Thymus (tissue), 11 donors: Measurements from ENCODE around the gene EIF4E. TPM values are rescaled to one million over a fixed set of nuclear protein-coding genes. Genes with fewer than 3 reads are reported as not detected.
"Not testable (repeated sequence)": the region's sequence is repeated elsewhere in the genome, so short reads cannot be mapped to it uniquely, and the experiment has no call there.

Experiments used
- DNase-seq, 9 donors: peaks; one replicate each; pipeline ENCODE4 v3.0.0-alpha.2; 2013; ENCODE audit warnings: low spot score in 9 of 9, low read depth in 6 of 9, missing footprints in 1 of 9
- H3K27ac ChIP-seq, 2 donors: one replicate each; pipeline ENCODE4 v1.5.1; 2013; ENCODE audit warnings: control low read depth in 1 of 2, low read depth in 1 of 2, low read length in 1 of 2, mild to moderate bottlenecking in 1 of 2, moderate library complexity in 1 of 2
- H3K27me3 ChIP-seq, 2 donors: one replicate each; pipeline ENCODE4 v1.5.1; 2013; ENCODE audit warnings: low read length in 1 of 2; ENCODE audit not compliant: control insufficient read depth in 2 of 2, insufficient read depth in 1 of 2
- H3K36me3 ChIP-seq, 2 donors: one replicate each; pipeline ENCODE4 v1.5.1; 2013; ENCODE audit warnings: low read length in 1 of 2, mild to moderate bottlenecking in 1 of 2, moderate library complexity in 1 of 2; ENCODE audit not compliant: control insufficient read depth in 2 of 2, insufficient read depth in 2 of 2
- H3K4me1 ChIP-seq, 2 donors: one replicate each; pipeline ENCODE4 v1.5.1; 2013; ENCODE audit warnings: low read length in 2 of 2; ENCODE audit not compliant: control insufficient read depth in 2 of 2, insufficient read depth in 2 of 2
- H3K4me3 ChIP-seq, 2 donors: one replicate each; pipeline ENCODE4 v1.5.1; 2013; ENCODE audit warnings: low read length in 2 of 2, control low read depth in 1 of 2, mild to moderate bottlenecking in 1 of 2
- H3K9me3 ChIP-seq, 2 donors: one replicate each; pipeline ENCODE4 v1.5.1; 2013; ENCODE audit warnings: low read length in 1 of 2, mild to moderate bottlenecking in 1 of 2; ENCODE audit not compliant: control insufficient read depth in 2 of 2, insufficient read depth in 1 of 2
- WGBS: extraction: QIAGEN DNeasy Blood & Tissue Kit; methylation state at CpG from one replicate; pipeline ENCODE4 v1.1.7; 2013; 5-methylcytosine and 5-hydroxymethylcytosine counted together
- polyA plus RNA-seq: library from polyadenylated mRNA; stranded (reverse); fragments of 200-250 nt; gene quantifications from one replicate; pipeline ENCODE4 v1.2.3, GENCODE V29; 2013
- total RNA-seq: library from RNA; stranded (reverse); fragments of 120-200 nt; gene quantifications from one replicate; pipeline ENCODE4 v1.2.4, GENCODE V29; 2013
- donor health status: healthy.

Gene EIF4E
- total and polyA plus RNA-seq, 2 donors, result 30.0 to 125 TPM

DNA sequence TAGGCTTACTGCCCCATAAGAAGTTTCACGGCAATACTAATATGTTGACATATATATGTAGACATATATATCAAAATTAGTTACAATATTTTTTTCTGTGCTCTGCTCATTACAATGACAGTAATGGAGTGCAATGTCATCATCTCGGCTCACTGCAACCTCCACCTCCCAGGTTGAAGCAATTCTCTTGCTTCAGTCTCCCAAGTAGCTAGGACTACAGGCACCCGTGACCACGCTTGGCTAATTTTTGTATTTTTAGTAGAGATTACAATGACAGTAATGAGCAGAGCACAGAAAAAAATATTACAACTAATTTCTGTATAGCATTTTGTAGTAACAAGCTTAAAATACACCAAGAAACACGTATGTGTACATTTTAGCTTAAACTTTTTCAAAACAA lies 7.6 kb downstream of the EIF4E start:
- Histone ChIP-seq H3K4me3 (no peak overlapping the region), H3K36me3 (peaks cover 8 to 31% of the 10 kb centered on the region in 2 donors), H3K4me1 (peaks cover 0 to 3% of the 10 kb centered on the region in 2 donors), H3K27ac (no peak overlapping the region), H3K9me3 (no peaks in the 10 kb centered on the region), H3K27me3 (no peaks in the 10 kb centered on the region)
- DNase-seq, result no peak
- 95% methylated on average over 5 of the region's 5 CpGs for WGBS

GRCh38 chr4:98919996-98920395 lies 8.9 kb downstream of the EIF4E start:
- over 99% methylated on average over 2 of the region's 2 CpGs for WGBS
- no peaks in the 10 kb centered on the region for H3K4me1 ChIP-seq

GRCh38 chr4:98910728-98911127 lies 18.2 kb downstream of the EIF4E start:
- not testable (repeated sequence) for H3K27ac ChIP-seq, H3K36me3 ChIP-seq, H3K27me3 ChIP-seq, H3K4me1 ChIP-seq, H3K4me3 ChIP-seq, H3K9me3 ChIP-seq, DNase-seq
- 97% methylated on average over 8 of the region's 8 CpGs for WGBS

More at GRCh38 chr4:98919996-98920395, 8.9 kb downstream of the EIF4E start:
- peaks cover 4 to 21% of the 10 kb centered on the region in 2 donors for H3K36me3 ChIP-seq
- H3K27me3 ChIP-seq, result no peaks in the 10 kb centered on the region
- H3K9me3 ChIP-seq, result no peaks in the 10 kb centered on the region
- DNase-seq, result no peak
- no peak overlapping the region for H3K4me3 ChIP-seq
- H3K27ac ChIP-seq, result no peak overlapping the region

- Histone ChIP-seq H3K36me3 (peaks cover 4 to 7% of the 10 kb centered on the region in 2 donors), H3K27me3 (no peaks in the 10 kb centered on the region), H3K27ac (no peak overlapping the region), H3K4me1 (peaks cover 0 to 2% of the 10 kb centered on the region in 2 donors), H3K4me3 (no peak overlapping the region), H3K9me3 (no peaks in the 10 kb centered on the region)
- DNase-seq, result no peak
- 89% methylated on average over 5 of the region's 5 CpGs for WGBS
Observed at GRCh38 chr4:98909646-98910401, 19.1 kb downstream of the EIF4E start.

DNA sequence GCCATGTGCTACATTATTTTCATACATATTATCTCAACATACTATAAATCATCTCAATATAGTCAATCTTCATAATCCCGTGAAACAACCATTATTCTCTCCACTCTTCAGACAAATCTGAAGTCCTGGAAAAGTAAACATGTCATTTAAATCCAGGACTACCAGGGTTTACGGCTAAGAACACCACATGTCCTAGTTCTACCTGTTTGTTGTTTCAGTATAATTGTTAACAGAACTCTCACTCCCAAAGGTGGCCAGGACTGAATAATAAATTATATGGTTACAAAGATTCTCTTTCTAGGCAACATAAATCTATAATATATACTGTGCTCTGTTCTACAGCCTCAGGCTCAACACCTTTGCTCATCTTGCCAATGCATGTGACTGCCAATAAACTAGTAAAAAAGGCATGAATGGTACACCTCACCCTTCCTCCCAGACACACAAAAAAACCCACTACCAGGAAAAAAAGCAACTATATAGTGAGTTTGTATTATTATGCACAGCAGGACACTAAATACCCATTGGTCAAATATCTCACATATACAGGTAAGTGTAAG lies 20.1 kb downstream of the EIF4E start:
- no peak overlapping the region for H3K27ac ChIP-seq
- no peaks in the 10 kb centered on the region for H3K9me3 ChIP-seq
- H3K4me1 ChIP-seq, result peaks cover 0 to 2% of the 10 kb centered on the region in 2 donors
- H3K4me3 ChIP-seq, result no peak overlapping the region
- 96% methylated on average over 2 of the region's 2 CpGs for WGBS
- peaks cover 4 to 11% of the 10 kb centered on the region in 2 donors for H3K36me3 ChIP-seq
- no peak for DNase-seq
- no peaks in the 10 kb centered on the region for H3K27me3 ChIP-seq

DNA sequence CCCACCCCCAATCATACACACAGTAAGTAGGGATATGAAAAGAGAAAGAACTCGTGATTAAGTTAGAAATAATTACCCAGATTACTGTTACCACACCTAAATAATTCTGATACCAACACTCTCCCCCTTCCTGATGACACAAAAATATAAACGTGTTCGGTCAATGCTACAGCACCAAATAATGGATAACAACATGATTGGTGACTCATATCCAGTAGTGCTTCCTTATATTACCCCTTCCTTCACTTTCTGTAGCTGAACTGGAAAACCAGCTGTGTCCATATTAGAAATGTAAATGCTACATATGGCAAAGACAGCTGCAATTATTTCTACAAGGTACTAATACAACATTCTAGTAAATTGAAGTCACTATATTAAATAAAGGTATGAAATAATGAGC lies 20.8 kb downstream of the EIF4E start:
- Histone ChIP-seq H3K4me1 (peaks cover 0 to under 1% of the 10 kb centered on the region in 2 donors), H3K27ac (no peak overlapping the region), H3K4me3 (no peak overlapping the region), H3K9me3 (no peaks in the 10 kb centered on the region), H3K36me3 (peaks cover 4 to 11% of the 10 kb centered on the region in 2 donors), H3K27me3 (no peaks in the 10 kb centered on the region)
- DNase-seq, result no peak
- WGBS, result 94% methylated on average over 3 of the region's 3 CpGs

DNA sequence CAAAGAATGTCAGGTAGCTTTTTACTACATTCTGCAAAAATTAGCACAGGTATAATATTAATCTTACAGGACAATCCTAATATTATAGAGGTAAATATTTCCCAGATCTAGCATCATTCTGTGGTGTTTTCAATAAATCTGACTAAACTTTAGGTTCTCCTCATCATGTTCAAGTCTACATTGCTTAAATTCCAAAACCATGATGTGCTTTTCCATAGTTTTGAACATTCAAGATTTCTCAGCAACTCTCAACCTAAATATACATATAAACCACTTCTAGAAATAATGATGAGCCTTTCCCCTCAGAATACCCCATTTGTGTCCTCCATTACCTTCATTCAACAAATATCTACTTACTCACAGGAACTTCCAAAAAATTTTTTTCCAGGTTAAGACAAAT lies 23.1 kb downstream of the EIF4E start:
- DNase-seq, result no peak
- Histone ChIP-seq H3K9me3 (no peaks in the 10 kb centered on the region), H3K4me1 (no peaks in the 10 kb centered on the region), H3K27me3 (no peaks in the 10 kb centered on the region), H3K36me3 (peaks cover 8 to 20% of the 10 kb centered on the region in 2 donors), H3K27ac (no peak overlapping the region), H3K4me3 (no peak overlapping the region)

DNA sequence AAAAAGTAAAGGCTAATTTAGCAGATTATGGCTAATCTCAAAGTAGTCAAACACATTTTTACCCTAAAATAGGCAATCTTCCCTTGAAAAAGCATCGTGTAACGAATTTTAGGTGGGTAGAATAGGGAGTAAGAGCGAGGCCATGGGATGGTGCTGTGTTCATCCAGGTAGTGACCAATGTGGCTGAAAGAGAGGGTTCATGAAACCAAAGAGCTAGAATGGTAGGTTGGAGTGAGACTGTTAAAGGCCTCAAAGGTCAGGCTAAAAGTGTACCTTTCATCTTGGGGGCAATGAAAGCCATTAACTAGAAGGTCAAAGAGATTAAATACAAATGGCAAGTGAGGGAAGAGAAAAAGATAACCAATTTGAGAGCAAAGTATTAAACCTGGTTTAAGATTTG lies 23.6 kb downstream of the EIF4E start:
- Histone ChIP-seq H3K27me3 (no peaks in the 10 kb centered on the region), H3K9me3 (no peaks in the 10 kb centered on the region), H3K4me1 (no peaks in the 10 kb centered on the region), H3K4me3 (no peak overlapping the region), H3K36me3 (peaks cover 8 to 25% of the 10 kb centered on the region in 2 donors), H3K27ac (no peak overlapping the region)
- 97% methylated on average over 3 of the region's 3 CpGs for WGBS
- no peak for DNase-seq

DNA sequence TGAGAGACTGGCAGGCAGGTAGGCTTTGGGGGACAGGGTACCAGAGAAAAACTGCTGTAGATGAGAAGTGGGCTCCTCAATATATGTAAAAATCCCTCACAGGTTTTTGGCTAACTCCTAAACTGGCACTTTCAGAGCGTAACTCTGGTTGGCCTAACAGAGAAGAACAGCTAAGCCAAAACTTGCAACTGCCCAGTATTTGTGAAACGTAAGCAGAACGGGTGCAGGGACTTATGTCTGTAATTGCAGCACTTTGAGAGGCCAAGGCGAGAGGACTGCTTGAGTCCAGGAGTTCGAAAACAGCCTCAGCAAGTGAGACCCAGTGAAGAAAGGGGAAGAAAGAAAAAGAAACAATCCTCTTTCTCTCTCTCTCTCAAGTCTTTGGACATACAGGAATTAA lies 25.0 kb downstream of the EIF4E start:
- 98% methylated on average over 5 of the region's 5 CpGs for WGBS
- no peak for DNase-seq
- no peak overlapping the region for H3K27ac ChIP-seq
- H3K36me3 ChIP-seq, result peaks cover 8 to 26% of the 10 kb centered on the region in 2 donors
- H3K27me3 ChIP-seq, result no peaks in the 10 kb centered on the region
- no peaks in the 10 kb centered on the region for H3K9me3 ChIP-seq
- no peak overlapping the region for H3K4me3 ChIP-seq
- H3K4me1 ChIP-seq, result no peaks in the 10 kb centered on the region
